HUES48 (cell line): ENCODE measurements around the gene ZSWIM4.

Experiments
- H3K27ac ChIP-seq: one replicate; pipeline ENCODE4 v1.7.0; 2013; ENCODE audit warnings: low read depth, low read length, inconsistent platforms
- H3K27me3 ChIP-seq: 2 replicates; pipeline ENCODE4 v1.6.1; 2013; ENCODE audit warnings: mild to moderate bottlenecking, low read length; ENCODE audit not compliant: control insufficient read depth, insufficient read depth
- H3K36me3 ChIP-seq: 2 replicates; pipeline ENCODE4 v1.6.1; 2013; ENCODE audit warnings: low read length; ENCODE audit not compliant: control insufficient read depth, insufficient read depth
- H3K4me1 ChIP-seq: 2 replicates; pipeline ENCODE4 v1.6.1; 2013; ENCODE audit warnings: mild to moderate bottlenecking, low read length; ENCODE audit not compliant: control insufficient read depth, insufficient read depth
- H3K4me3 ChIP-seq: 2 replicates; pipeline ENCODE4 v1.5.1; 2013; ENCODE audit warnings: mild to moderate bottlenecking, low read depth, low read length
- H3K9ac ChIP-seq: 2 replicates; pipeline ENCODE4 v1.6.1; 2013; ENCODE audit warnings: mild to moderate bottlenecking, low read depth, low read length, moderate library complexity
- H3K9me3 ChIP-seq: 2 replicates; pipeline ENCODE4 v1.6.1; 2013; ENCODE audit warnings: low read length; ENCODE audit not compliant: control insufficient read depth, insufficient read depth

ZSWIM4 gene

DNA sequence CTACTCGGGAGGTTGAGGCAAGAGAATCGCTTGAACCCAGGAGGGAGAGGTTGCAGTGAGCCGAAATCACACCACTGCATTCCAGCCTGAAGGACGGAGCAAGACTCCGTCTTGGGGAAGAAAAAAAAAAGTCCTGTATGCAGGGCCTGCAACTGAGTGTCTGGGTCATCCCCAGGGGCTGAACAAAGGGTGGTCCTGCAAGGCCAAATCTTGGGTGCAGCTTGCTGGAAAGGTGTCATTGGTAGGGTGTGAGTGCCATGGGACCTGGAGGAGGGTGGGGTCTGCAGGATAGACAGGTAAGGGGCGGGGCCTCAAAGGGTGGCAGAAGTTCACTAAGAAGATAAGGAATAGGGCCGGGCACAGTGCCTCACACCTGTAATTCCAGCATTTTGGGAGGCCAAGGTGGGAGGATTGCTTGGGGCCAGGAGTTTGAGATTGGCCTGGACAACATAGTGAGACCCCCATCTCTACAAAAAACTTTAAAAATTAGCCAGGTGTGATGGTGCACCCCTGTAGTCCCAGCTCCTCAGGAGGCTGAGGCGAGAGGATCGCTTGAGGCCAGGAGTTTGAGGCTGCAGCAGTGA lies 31.5 kb downstream of the ZSWIM4 start:
- H3K4me1 ChIP-seq, result no peaks in the 10 kb centered on the region
- H3K9ac ChIP-seq, result no peak overlapping the region
- no peaks in the 10 kb centered on the region for H3K9me3 ChIP-seq
- H3K4me3 ChIP-seq, result no peak overlapping the region
- H3K36me3 ChIP-seq, result peaks cover 56% of the 10 kb centered on the region
- no peak overlapping the region for H3K27ac ChIP-seq
- no peaks in the 10 kb centered on the region for H3K27me3 ChIP-seq

DNA sequence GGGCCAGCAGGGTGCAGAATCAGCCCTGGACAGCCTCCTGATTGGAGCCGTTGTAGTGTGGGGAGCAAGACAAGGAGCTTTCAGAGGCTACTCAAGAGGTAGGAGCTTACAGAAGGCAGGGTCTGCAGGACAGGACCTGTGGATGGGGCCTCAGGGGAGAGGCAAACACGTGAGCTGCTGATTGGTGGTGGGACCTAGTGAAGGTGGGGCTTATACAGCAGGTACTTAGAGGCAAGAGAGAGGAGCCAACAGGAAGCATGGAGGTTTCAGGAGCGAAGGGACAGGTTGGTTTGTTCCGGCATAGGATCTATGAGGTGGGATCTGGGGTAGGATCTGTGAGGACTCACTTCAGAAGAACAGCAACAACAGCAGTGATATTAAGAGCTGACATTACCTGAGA lies 32.4 kb downstream of the ZSWIM4 start:
- Histone ChIP-seq H3K27ac (no peak overlapping the region), H3K9ac (no peak overlapping the region), H3K36me3 (peaks cover 52% of the 10 kb centered on the region), H3K9me3 (no peaks in the 10 kb centered on the region), H3K27me3 (no peaks in the 10 kb centered on the region), H3K4me1 (no peaks in the 10 kb centered on the region), H3K4me3 (no peak overlapping the region)

DNA sequence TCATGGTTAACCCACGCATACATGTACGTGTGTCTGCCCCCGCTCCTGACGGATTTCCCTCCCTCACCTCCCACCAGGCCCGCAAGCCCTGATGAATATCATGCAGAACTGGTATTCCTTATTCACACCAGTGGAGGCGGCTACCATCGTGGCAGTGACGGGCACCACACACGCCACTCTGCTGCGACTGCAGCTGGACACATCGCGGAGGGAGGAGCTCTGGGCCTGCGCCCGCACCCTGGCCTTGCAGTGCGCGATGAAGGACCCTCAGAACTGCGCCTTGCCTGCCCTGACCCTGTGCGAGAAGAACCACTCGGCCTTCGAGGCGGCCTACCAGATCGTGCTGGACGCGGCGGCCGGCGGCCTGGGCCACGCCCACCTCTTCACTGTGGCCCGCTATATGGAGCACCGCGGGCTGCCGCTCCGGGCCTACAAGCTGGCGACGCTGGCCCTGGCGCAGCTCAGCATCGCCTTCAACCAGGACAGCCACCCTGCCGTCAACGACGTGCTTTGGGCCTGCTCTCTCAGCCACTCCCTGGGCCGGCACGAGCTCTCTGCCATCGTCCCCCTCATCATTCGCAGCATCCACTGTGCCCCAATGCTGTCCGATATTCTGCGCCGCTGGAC lies 35.0 kb downstream of the ZSWIM4 start:
- peaks cover 36% of the 10 kb centered on the region for H3K36me3 ChIP-seq
- H3K4me3 ChIP-seq, result no peak overlapping the region
- H3K27me3 ChIP-seq, result no peaks in the 10 kb centered on the region
- H3K27ac ChIP-seq, result no peak overlapping the region
- H3K9me3 ChIP-seq, result no peaks in the 10 kb centered on the region
- no peak overlapping the region for H3K9ac ChIP-seq
- H3K4me1 ChIP-seq, result no peaks in the 10 kb centered on the region; the same call in 1 of the 2 replicates

DNA sequence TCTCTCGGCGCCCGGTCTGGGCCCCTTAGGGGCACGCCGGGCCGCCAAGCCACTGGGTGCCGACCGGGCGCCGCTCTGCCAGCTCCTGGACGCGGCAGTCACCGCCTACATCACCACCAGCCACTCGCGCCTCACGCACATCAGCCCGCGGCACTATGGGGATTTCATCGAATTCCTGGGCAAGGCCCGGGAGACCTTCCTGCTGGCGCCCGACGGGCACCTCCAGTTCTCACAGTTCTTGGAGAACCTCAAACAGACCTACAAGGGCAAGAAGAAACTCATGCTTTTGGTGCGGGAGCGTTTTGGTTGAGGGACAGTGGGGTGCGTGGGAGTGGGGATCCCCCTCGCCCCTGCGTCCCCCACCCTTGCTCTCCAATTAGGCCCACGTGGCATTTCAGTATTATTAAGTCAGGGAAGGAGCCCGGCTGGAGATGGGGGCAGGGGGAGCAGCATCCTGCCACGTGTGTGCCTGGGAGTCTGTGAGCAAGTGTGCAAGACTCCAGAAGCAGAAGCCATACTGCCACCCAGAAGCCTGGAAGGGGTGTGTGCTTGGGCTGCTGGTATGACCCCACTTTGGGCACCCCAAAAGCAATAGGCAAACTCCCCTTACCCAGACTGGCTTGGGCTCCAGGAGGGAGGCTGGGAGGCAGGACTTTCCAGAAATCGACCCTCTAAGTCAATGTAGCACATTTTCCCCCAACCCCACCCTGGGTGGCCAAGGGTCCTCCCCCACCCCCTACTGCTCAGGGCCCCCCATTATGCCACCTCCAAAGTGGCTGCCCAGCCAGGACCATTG lies 35.7 kb downstream of the ZSWIM4 start:
- no peaks in the 10 kb centered on the region for H3K27me3 ChIP-seq
- no peak overlapping the region for H3K4me3 ChIP-seq
- no peak overlapping the region for H3K27ac ChIP-seq
- no peaks in the 10 kb centered on the region; the same call in 1 of the 2 replicates for H3K4me1 ChIP-seq
- H3K36me3 ChIP-seq, result peaks cover 36% of the 10 kb centered on the region
- no peak overlapping the region for H3K9ac ChIP-seq
- H3K9me3 ChIP-seq, result no peaks in the 10 kb centered on the region

DNA sequence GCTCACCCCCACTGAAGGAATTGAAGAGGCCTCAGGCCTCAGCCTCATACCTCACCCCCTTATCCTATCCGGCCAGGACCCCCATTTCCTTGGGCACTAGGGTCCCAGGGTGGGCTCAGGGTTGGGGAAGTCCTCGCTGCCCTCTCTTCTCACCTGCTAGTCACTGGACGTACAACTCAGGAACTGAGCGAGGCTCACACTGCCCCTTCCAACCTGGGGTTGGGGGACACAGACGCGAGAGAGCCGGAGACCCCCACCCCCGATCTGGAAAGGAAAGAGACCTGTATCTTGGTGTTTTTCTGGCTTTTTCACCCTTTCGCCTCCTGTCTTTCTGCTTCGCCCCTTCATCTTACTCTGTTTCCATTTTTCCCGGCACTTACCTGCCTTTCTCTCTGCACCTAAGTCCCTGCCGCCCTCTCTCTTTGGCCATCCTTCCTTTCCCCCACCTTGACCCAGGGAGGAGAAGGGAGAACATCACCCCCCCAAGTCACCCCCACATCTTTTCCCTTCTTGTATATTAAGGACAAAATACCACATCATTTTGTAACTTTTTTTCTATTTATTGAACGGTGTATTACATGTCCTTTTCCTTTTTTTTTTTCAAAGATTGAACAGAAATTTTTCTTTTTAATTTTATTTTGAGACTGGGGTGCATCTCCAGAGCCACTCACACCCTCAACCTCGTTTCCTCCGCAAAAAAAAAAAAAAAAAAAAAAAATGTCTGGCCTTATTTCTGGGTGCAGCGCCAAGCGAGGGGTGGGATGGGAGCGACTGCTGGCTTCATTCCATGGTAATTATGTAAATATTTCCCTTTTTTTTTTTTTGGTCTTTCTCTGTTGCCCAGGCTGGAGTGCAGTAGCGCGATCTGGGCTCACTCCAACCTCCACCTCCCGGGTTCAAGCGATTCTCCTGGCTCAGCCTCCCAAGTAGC lies 36.6 kb downstream of the ZSWIM4 start:
- Histone ChIP-seq H3K9ac (no peak overlapping the region), H3K36me3 (peaks cover 37% of the 10 kb centered on the region), H3K4me1 (no peaks in the 10 kb centered on the region; the same call in 1 of the 2 replicates)

DNA sequence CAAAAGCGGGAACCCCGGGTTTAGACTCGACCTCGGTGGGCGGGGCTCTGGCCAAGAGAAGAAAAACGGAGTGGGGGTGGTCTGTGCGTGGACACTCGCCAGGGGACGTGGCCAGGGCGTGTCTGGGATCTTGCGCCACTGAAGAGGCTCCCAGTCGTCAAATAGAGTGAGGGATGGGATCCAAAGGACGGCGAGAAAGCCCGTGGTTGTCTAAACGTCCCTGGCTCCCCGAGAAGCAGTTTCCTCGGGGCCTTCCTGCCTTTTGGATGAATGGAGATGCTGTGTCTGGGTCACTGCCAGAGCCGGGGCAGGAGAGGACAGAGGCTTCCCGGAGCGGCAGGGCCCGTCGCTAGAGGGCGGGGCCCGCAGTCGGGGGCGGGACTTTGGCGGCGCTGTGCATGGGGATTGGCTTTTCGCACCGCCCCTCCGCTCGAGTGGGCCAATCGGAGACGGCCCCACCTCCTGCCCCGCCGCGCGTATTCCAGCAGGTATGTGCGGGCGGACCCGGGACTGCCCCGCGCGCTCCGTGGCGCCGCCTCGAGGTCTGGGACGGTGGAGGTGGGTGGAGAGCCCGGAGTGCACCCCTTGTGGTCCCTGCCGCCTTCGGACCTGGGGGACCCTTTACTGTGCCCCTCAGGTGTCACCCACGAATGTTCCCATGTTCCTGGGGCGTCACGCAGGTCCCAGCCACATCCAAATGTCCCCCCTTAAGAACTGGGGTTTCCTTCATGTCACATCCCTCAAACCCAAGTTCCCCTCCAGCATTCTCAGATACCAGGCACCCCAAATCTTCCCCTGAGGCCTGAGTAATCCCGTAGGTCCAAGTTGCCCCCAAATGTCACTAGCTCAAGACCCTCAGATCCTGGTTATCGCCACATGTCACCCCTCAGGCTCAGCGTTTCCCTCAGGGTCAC lies 38.3 kb downstream of the ZSWIM4 start:
- no peaks in the 10 kb centered on the region; the same call in 1 of the 2 replicates for H3K4me1 ChIP-seq
- no peak overlapping the region for H3K9ac ChIP-seq
- H3K27me3 ChIP-seq, result no peaks in the 10 kb centered on the region
- no peaks in the 10 kb centered on the region for H3K9me3 ChIP-seq
- peak overlapping the region; percentile 55 for H3K4me3 ChIP-seq
- peaks cover 24% of the 10 kb centered on the region for H3K36me3 ChIP-seq
- H3K27ac ChIP-seq, result peak overlapping the region; percentile 64

More for the DNA sequence above, 36.6 kb downstream of the ZSWIM4 start:
- no peak overlapping the region for H3K4me3 ChIP-seq
- H3K27me3 ChIP-seq, result no peaks in the 10 kb centered on the region
- no peaks in the 10 kb centered on the region for H3K9me3 ChIP-seq
- no peak overlapping the region for H3K27ac ChIP-seq

DNA sequence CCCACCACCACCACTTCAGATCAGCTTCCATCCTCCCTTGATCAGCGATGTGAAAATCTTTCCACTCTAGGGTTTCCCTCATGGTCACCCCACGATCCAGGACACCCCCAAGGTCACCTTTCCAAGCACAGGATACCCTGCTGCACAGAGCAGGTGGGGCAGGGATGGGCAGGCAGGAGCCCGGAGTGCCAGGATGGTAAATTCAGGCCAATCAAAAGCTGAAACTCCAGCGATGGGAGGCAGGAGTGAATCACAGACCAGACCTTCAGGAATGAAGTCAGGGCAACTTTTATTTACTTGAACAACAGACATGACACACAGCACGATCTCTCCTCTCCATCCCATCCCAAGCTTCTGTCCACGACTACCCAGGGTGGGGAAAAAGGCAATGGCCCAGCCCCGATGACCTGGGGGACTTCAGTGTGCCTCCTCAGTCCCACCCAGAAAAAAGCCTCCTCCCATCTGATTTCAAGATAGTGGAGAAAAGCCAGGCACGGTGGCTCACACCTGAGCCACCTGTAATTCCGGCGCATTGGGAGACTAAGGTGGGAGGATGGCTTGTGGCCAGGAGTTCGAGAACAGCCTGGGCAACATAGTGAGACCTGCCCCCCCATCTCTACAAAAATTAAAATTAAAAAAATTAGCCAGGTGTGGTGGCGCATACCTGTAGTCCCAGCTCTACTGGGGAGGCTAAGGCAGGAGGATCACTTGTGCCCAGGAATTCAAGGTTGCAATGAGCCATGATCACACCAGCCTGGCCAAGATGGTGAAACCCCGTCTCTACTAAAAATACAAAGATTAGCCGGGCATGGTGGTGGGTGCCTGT lies 39.2 kb downstream of the ZSWIM4 start:
- Histone ChIP-seq H3K9ac (no peak overlapping the region), H3K27ac (no peak overlapping the region), H3K4me3 (no peak overlapping the region), H3K4me1 (no peaks in the 10 kb centered on the region; the same call in 1 of the 2 replicates), H3K36me3 (peaks cover 19% of the 10 kb centered on the region), H3K27me3 (no peaks in the 10 kb centered on the region), H3K9me3 (no peaks in the 10 kb centered on the region)

DNA sequence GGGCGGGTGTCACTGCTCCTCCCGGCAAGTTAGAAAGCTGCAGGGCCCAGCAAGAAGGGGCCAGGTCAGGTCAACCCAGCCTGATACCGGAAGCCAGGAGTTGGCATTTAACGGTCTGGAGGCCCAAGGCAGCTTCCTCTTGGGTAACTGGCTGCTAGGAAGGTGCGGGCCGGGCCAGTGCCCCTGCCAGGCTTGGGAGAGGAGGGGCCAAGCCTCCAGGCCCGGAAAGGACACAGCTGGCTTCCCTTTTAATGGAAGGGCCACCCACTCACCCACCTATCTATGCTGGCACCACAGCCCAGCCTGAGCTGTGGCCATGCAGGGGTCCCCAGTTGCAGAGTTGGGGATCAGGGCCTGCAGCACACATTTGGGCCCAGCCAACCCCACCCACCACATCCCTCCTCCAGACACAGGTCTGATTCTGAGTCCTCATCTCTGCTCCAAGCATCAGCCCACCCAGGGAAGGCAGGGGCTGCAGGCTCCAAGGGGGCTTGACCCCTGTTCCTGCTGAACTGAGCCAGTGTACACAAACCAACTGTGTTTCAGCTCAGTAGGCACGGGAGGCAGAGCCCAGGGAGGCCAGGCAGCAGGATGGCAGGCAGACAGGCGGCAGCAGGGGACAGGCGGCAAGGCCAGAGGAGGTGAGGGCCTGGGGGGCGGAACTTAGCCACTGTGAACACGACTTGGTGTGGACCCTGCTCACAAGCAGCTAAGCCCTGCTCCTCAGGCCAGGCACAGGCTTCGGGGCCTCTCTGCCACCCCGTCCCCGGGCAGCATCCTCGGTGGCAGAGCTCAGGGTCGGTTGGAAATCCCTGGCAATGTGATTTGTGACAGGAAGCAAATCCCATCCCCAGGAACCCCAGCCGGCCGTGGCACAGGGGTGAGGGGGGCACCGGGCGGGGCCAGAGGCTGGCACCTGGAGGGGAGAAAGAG lies 40.8 kb downstream of the ZSWIM4 start:
- Histone ChIP-seq H3K36me3 (peaks cover 7% of the 10 kb centered on the region; the same call in 1 of the 2 replicates), H3K4me3 (no peak overlapping the region), H3K27ac (no peak overlapping the region), H3K27me3 (no peaks in the 10 kb centered on the region), H3K4me1 (no peaks in the 10 kb centered on the region; the same call in 1 of the 2 replicates), H3K9me3 (no peaks in the 10 kb centered on the region), H3K9ac (no peak overlapping the region)
